ENCODE results near the gene PVALEF.

DNA sequence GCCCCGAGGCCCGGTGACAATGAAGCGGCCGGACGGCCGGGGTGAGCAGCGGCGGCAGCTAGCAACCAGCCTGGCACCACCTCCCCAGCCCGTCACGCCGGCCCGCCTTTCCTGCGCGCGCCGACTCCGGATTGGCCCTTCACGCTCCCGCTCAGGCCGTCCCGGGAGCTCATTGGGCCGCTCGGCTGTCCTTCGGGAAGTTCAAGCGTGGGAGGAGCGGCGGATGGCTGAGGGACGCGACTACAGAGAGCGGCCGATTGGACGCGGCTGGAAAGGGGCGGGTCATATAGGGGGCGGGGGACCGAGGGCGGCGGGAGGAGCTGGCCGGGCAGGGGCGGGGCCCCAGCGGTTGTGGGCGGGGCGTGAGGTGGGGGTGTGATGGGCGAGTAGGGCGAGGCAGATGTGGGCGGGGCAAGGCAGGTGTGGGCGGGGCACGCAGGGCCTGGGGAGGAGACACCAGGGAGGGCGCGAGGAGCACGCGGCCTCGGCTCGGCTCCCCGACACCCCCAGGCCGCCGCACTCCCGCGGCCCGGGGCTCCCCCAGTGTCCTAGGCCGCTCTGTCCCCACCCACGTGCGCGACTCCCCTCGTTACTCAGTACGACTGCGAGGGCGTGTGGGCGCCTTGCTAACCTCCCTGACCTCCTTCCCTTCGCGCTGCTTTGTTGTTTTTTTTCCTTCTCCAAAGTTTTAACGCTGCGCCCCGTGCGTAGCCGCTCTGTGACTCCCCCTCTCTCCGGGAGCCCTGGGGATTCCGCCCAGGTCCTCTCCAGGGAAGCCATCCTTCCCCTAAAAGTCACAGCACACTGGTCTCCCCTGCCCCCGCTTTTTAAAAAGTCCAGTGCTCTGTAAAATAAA, 57.8 kb downstream of the PVALEF start, which contains the start of gene CEP131:
- TF ChIP-seq POLR2A (IDR thresholded peaks at IDR 0.05), result no peak
- TF ChIP-seq CTCF (IDR thresholded peaks at IDR 0.05), result no peak
